Posterior vena cava (tissue), 2 donors: ENCODE measurements around the gene RALGAPB. TPM values are rescaled to one million over a fixed set of nuclear protein-coding genes. Genes with fewer than 3 reads are reported as not detected.
"Not testable (repeated sequence)": the region's sequence is repeated elsewhere in the genome, so short reads cannot be mapped to it uniquely, and the experiment has no call there.

Experiments
- DNase-seq: peaks from one replicate; pipeline ENCODE4 v3.0.0-alpha.2; 2020; ENCODE audit warnings: low spot score
- intact Hi-C, 2 donors: fragments of 100-400 bp; cut with DNase I; formaldehyde crosslinking; loops; one replicate each; pipeline versions ENCODE4 v1.14.1 to v1.14.2; 2022 to 2023
- total RNA-seq, 2 donors: library from RNA; stranded (reverse); fragmentation: NEBNext Ultra II Directional; extraction: Animal tissue kit (Norgen Biotek cat#: 25700); gene quantifications; one replicate each; pipeline ENCODE4 v1.2.1, GENCODE V29; 2021
- donor health status: DM: yes; HTN: yes; CAD: no.
- donor health status: DM: yes; HTN: yes; CAD: no.

The RALGAPB gene
- total RNA-seq, 2 donors from 2014 or later, result 29.7 to 33.5 TPM

- intact Hi-C loops, DNase-seq: not testable (repeated sequence)
Measured at GRCh38 chr20:38595886-38596285, 123.2 kb downstream of the RALGAPB start.

GRCh38 chr20:38599410-38599882 lies 126.8 kb downstream of the RALGAPB start:
- DNase-seq, result no peak
- intact Hi-C loops, result no loop called here

DNA sequence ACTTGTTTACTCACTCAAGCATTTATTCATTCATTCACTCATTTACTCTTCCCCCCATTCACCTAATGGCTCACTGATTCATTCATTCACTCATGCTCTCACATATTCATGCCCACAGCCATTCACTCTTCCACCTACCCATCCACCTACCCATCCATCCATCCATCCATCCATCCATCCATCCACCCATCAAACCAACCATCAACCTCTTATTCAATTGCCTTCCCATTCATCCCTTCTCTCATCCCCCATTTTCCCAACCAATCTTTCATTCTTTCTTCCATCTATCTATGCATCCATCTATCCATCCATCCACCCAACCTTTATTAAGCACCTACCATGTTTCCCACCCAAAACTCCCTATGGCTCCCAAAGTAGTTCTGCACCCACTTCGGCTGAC lies 127.4 kb downstream of the RALGAPB start:
- intact Hi-C loops, result no loop called here

GRCh38 chr20:38601216-38602184 lies 128.9 kb downstream of the RALGAPB start, which contains the start of gene ARHGAP40:
TSS of gene ARHGAP40 (plus strand) at chr20:38601809.
- DNase-seq, result no peak
- intact Hi-C loops, result no loop called here

More for the DNA sequence above, 127.4 kb downstream of the RALGAPB start:
- DNase-seq, result no peak

- intact Hi-C loops, result no loop called here
- DNase-seq, result no peak
Measured at GRCh38 chr20:38602185-38602581, 129.5 kb downstream of the RALGAPB start.

GRCh38 chr20:38603286-38603685 lies 130.6 kb downstream of the RALGAPB start:
- intact Hi-C loops, result no loop called here
- no peak for DNase-seq

GRCh38 chr20:38604873-38605303 lies 132.2 kb downstream of the RALGAPB start:
- intact Hi-C loops, result no loop called here

GRCh38 chr20:38607351-38607750 lies 134.7 kb downstream of the RALGAPB start:
- intact Hi-C loops, result no loop called here
- DNase-seq, result no peak

More at GRCh38 chr20:38604873-38605303, 132.2 kb downstream of the RALGAPB start:
- no peak for DNase-seq

- intact Hi-C loops, result no loop called here
Measured at GRCh38 chr20:38608188-38608587, 135.5 kb downstream of the RALGAPB start.

DNA sequence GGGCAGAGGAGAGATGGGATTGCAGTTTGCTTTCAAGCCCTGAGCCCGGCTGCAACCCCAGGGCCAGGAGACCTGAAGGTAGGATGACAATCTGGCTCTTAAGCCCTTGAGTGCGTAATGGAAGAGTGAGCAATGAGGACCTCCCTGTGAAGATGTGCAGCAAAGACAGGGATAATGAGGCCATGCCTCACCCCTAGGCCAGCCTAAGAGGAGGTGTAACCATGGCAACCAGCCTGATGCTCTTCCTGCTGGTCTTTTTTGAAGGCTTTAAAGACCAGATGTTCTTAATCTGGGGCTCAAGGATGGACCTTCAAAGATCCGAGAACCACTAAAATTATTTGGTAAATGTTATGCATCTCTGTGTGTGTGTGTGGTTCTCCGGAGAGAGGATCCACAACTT lies 137.2 kb downstream of the RALGAPB start:
- DNase-seq, result no peak
- intact Hi-C loops, result no loop called here

More at GRCh38 chr20:38608188-38608587, 135.5 kb downstream of the RALGAPB start:
- no peak for DNase-seq

GRCh38 chr20:38610521-38610920 lies 137.9 kb downstream of the RALGAPB start:
- intact Hi-C loops, result no loop called here
- no peak for DNase-seq

DNA sequence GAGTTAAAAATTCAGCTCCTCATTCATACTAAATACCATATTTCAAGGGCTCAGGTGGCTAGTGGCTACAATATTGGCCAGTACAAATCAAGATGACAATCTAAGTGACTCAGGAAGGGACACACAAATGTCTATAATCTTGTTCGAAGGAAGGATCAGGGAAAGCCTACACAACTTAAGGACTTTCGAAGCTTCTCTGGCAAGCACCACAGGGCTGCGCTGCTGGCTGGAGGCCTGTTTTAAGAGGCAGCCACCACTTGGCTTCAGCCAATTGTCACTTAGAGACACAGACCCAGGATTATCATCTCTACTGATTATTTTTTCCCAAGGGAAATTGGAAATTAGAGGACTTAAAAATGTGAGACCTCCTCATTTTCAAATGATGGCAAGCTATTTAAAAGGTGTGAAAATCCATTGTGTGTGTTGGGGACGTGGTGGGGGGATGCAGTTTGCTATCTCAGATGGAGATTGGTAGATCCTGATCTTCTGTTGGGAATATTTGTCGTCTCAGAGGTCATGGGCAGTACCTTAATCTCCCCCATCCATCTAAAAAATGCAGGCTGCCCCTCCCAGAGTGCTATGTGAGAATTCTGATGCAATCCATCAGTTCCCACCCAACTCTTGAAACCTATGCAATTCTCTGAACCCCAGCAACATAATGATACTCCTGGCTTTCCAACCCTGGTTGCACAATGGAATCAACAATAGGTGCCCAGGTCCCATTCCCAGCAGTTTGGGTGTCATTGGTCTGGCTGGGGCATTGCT lies 140.3 kb downstream of the RALGAPB start:
- intact Hi-C loops, result no loop called here
- DNase-seq, result no peak

DNA sequence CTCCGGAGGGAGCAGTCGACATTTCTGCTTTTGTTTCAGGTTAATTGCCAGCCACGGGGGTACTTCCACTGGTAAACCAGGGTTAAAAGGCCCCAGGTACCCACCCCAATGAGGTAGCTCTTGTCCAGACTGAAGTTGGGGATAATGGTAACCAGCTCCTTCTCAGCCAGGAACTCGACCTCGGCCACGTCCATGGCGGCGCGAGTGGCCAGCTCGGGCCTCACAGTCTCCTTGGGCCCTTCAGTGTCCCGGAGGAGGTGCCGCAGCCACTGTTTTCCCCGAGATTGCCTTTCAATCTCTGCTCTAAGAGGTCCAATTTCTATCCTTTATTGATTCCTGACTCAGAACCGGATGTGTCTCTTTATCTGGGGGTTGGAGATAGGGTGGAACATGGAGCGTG lies 142.6 kb downstream of the RALGAPB start:
- intact Hi-C loops, result no loop called here
- no peak for DNase-seq

GRCh38 chr20:38616457-38616856 lies 143.8 kb downstream of the RALGAPB start:
- intact Hi-C loops, result no loop called here

DNA sequence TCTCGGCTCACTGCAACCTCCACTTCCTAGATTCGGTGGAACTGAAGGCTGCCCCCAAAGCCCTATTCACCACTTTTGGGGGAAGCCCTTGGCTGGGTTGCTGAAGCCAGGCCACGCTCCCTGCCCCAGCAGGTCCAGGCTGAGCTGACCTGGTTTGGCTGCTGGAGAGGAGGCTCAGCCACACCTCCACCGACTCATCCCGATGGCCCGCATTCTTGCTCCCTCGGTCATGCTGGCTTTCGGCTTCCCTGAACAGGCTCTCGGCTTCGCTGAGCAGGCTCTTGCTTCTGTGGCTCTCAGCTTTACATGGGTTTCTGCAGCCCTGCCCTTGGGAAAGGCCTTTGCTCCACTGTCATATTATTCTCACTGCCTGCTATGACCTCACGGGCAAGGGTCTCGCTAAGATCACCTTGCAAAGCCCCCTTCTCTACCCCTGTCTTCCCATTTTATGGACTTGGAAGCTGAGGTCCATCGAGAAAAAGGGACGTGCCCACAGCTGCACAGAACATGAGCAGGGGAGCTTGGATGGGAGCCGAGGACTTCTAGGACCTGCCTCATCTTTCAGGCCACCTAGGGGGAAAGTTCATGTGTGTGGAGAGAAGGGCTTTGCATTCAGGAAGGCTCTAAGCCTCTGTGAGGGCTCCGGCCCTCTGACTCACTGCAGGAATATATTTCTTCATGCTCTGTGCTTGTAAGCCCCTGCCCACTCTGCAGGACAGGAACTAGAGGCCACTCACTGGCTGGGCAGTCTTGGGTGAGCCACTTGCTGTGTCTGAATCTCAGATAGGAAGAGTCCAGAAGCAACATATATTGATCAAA lies 144.6 kb downstream of the RALGAPB start:
- no peak for DNase-seq
- intact Hi-C loops, result no loop called here

More at GRCh38 chr20:38616457-38616856, 143.8 kb downstream of the RALGAPB start:
- DNase-seq, result no peak

DNA sequence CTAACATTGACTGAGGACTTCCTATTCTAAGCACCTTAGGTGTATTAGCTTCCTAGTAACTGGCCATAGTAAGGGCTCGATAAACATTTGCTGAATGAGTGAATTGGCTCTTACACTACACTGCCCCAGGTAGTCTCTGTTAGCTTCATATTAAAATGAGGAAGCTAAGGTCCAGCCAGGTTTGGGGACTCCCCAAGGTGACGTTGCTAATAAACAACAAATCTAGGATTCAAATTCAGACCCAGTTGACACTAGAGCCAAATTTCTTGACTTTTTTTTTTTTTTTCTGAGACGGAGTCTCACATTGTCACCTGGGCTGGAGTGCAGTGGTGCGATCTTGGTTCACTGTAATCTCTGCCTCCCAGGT lies 145.2 kb downstream of the RALGAPB start:
- no peak for DNase-seq
- intact Hi-C loops, result no loop called here

- DNase-seq, result no peak
- intact Hi-C loops, result no loop called here
Measured at GRCh38 chr20:38620441-38620840, 147.8 kb downstream of the RALGAPB start.

GRCh38 chr20:38623061-38623460 lies 150.4 kb downstream of the RALGAPB start:
- no peak for DNase-seq
- intact Hi-C loops, result no loop called here

GRCh38 chr20:38624084-38624483 lies 151.4 kb downstream of the RALGAPB start:
- intact Hi-C loops, result no loop called here
- DNase-seq, result no peak
